ENCODE data around the gene POTEH.
"Not testable (repeated sequence)": the region's sequence is repeated elsewhere in the genome, so short reads cannot be mapped to it uniquely, and the experiment has no call there.

DNA sequence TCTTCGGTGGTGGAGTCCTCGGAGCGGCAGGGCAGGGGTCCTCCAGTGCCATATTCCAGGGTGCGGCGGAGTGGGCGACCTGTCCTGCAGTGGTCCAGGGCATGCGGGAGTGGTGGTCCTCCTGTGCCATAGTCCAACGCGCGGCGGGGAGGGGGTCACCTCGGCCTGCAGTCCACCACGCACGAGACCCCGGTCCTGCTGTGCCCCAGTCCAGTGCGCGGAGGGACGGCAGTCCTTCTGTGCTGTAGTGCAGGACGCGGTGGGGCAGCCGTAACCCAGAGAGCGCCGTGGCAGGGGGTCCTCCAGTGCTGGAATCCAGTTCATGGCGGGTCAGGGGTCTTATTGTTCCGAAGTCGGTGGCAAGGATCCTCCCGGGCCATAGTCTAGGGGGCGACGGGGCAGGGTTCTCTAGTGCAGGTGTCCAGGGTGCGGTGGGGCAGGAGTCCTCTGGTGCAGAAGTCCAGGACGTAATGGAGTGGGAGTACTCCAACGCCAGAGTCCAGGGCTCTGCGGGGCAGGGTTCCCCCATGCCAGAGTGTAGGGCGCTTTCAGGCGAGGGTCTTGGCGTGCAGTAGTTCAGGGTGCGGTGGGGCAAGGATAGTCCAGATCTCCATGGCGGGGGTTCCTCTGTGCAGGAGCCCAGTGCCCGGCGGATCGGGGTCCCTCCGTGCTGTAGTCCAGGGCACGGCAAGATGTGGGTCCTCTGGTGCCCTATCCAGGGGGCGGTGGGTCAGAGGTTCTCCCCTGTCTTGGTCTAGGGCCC is 70.7 kb downstream of the POTEH start:
- not testable (repeated sequence) for TF ChIP-seq EZH2 (IDR thresholded peaks at IDR 0.05; ENCODE audit: low read depth, unreplicated experiment); JUNB (IDR thresholded peaks at IDR 0.05; ENCODE audit: unreplicated experiment)
- TF ChIP-seq, protein P1, sequence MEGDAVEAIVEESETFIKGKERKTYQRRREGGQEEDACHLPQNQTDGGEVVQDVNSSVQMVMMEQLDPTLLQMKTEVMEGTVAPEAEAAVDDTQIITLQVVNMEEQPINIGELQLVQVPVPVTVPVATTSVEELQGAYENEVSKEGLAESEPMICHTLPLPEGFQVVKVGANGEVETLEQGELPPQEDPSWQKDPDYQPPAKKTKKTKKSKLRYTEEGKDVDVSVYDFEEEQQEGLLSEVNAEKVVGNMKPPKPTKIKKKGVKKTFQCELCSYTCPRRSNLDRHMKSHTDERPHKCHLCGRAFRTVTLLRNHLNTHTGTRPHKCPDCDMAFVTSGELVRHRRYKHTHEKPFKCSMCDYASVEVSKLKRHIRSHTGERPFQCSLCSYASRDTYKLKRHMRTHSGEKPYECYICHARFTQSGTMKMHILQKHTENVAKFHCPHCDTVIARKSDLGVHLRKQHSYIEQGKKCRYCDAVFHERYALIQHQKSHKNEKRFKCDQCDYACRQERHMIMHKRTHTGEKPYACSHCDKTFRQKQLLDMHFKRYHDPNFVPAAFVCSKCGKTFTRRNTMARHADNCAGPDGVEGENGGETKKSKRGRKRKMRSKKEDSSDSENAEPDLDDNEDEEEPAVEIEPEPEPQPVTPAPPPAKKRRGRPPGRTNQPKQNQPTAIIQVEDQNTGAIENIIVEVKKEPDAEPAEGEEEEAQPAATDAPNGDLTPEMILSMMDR (conservative IDR thresholded peaks at IDR 0.05; ENCODE audit: low read depth in 2 of 2): not testable (repeated sequence)
- TF ChIP-seq, protein P2, sequence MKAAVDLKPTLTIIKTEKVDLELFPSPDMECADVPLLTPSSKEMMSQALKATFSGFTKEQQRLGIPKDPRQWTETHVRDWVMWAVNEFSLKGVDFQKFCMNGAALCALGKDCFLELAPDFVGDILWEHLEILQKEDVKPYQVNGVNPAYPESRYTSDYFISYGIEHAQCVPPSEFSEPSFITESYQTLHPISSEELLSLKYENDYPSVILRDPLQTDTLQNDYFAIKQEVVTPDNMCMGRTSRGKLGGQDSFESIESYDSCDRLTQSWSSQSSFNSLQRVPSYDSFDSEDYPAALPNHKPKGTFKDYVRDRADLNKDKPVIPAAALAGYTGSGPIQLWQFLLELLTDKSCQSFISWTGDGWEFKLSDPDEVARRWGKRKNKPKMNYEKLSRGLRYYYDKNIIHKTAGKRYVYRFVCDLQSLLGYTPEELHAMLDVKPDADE (IDR thresholded peaks at IDR 0.05): not testable (repeated sequence)
- TF ChIP-seq, protein P3, sequence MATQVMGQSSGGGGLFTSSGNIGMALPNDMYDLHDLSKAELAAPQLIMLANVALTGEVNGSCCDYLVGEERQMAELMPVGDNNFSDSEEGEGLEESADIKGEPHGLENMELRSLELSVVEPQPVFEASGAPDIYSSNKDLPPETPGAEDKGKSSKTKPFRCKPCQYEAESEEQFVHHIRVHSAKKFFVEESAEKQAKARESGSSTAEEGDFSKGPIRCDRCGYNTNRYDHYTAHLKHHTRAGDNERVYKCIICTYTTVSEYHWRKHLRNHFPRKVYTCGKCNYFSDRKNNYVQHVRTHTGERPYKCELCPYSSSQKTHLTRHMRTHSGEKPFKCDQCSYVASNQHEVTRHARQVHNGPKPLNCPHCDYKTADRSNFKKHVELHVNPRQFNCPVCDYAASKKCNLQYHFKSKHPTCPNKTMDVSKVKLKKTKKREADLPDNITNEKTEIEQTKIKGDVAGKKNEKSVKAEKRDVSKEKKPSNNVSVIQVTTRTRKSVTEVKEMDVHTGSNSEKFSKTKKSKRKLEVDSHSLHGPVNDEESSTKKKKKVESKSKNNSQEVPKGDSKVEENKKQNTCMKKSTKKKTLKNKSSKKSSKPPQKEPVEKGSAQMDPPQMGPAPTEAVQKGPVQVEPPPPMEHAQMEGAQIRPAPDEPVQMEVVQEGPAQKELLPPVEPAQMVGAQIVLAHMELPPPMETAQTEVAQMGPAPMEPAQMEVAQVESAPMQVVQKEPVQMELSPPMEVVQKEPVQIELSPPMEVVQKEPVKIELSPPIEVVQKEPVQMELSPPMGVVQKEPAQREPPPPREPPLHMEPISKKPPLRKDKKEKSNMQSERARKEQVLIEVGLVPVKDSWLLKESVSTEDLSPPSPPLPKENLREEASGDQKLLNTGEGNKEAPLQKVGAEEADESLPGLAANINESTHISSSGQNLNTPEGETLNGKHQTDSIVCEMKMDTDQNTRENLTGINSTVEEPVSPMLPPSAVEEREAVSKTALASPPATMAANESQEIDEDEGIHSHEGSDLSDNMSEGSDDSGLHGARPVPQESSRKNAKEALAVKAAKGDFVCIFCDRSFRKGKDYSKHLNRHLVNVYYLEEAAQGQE (IDR thresholded peaks at IDR 0.05; ENCODE audit: unreplicated experiment): not testable (repeated sequence)
